Karpas-422 (cell line): ENCODE results near the gene TEAD4. TPM values are rescaled to one million over a fixed set of nuclear protein-coding genes. Genes with fewer than 3 reads are reported as not detected.

Source experiments
- DNase-seq: peaks from one replicate; pipeline ENCODE4 v3.0.0-alpha.2; 2015
- H2AFZ ChIP-seq: fragments of 200-600 bp; sonication (generic); 2 replicates; pipeline ENCODE4 v1.6.1; 2014; ENCODE audit warnings: antibody characterized with exemption, low read length, mixed read lengths
- H3K27ac ChIP-seq: fragments of 200-600 bp; sonication (generic); 2 replicates; pipeline ENCODE4 v1.5.1; 2014; ENCODE audit warnings: mild to moderate bottlenecking, low read length, moderate library complexity
- H3K27me3 ChIP-seq: fragments of 200-600 bp; sonication (generic); 2 replicates; pipeline ENCODE4 v1.6.1; 2014; ENCODE audit warnings: low read length, mixed read lengths
- H3K36me3 ChIP-seq: fragments of 200-600 bp; sonication (generic); 2 replicates; pipeline ENCODE4 v1.6.1; 2014; ENCODE audit warnings: low read length, mixed read lengths; ENCODE audit not compliant: insufficient read depth
- H3K4me1 ChIP-seq: fragments of 200-600 bp; sonication (generic); 2 replicates; pipeline ENCODE4 v1.6.1; 2014; ENCODE audit warnings: mild to moderate bottlenecking, low read length, mixed read lengths
- H3K4me2 ChIP-seq: fragments of 200-600 bp; sonication (generic); 2 replicates; pipeline ENCODE4 v1.6.1; 2014; ENCODE audit warnings: low read length, low read depth, mild to moderate bottlenecking; ENCODE audit not compliant: poor library complexity, severe bottlenecking
- H3K4me3 ChIP-seq: fragments of 200-600 bp; sonication (generic); 2 replicates; pipeline ENCODE4 v1.5.1; 2014; ENCODE audit warnings: mild to moderate bottlenecking, antibody characterized with exemption, low read length, mixed read lengths
- H3K79me2 ChIP-seq: fragments of 200-600 bp; sonication (generic); 2 replicates; pipeline ENCODE4 v1.6.1; 2014; ENCODE audit warnings: mild to moderate bottlenecking, low read length, mixed read lengths
- H3K9ac ChIP-seq: fragments of 200-600 bp; sonication (generic); 2 replicates; pipeline ENCODE4 v1.6.0; 2014; ENCODE audit warnings: low read length
- H3K9me2 ChIP-seq: fragments of 200-600 bp; sonication (generic), shearing (Covaris generic); replicated peaks from 2 replicates; pipeline ENCODE4 v1.6.0; 2014; ENCODE audit warnings: mild to moderate bottlenecking, low read length, moderate library complexity; ENCODE audit not compliant: insufficient read depth
- H3K9me3 ChIP-seq: fragments of 300-700, 200-600 bp; sonication (generic); 2 replicates; pipeline ENCODE4 v1.6.1; 2014; ENCODE audit warnings: low read length, mixed read lengths
- H4K20me1 ChIP-seq: fragments of 200-600 bp; sonication (generic); 2 replicates; pipeline ENCODE4 v1.6.1; 2014; ENCODE audit warnings: mild to moderate bottlenecking, antibody characterized with exemption, low read length, low read depth; ENCODE audit not compliant: insufficient read depth
- total RNA-seq: library from RNA; depleted of rRNA; stranded (reverse); fragments of >200 nt; shearing (Covaris generic); gene quantifications from 2 replicates; pipeline ENCODE4 v1.2.3, GENCODE V29; 2014; ENCODE audit warnings: low replicate concordance

TEAD4 gene
- total RNA-seq, 1 experiment from 2014 or later: not detected

DNA sequence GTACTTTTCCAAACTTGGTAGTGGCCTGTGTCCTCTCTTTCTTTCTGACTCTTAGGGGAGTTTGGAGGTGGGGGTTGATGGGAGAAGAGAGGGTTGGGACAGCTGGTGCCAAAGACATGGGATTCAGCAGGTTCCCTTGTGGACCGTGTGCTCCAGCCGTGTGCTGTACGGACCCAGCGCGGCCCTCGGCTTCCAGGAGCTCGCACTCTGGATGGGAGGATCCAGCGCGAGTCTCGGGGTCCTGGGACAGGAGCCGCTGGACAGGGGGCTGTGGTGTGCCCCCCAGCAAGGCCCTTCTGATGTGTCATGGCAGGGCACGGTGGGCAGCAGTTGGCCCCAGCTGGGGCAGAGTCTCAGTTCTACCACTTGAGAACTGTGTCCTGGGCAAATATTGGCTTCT, 73.0 kb downstream of the TEAD4 start:
- Histone ChIP-seq H3K27me3 (no peaks in the 10 kb centered on the region), H3K4me1 (peaks cover 28% of the 10 kb centered on the region), H3K4me3 (no peak overlapping the region), H3K9ac (no peak overlapping the region), H3K79me2 (no peaks in the 10 kb centered on the region), H3K27ac (no peak overlapping the region), H3K9me3 (no peaks in the 10 kb centered on the region), H3K36me3 (no peaks in the 10 kb centered on the region), H2AFZ (no peak overlapping the region), H3K4me2 (no peak overlapping the region), H3K9me2 (no peaks in the 10 kb centered on the region), H4K20me1 (no peaks in the 10 kb centered on the region)
- DNase-seq: no peak

DNA sequence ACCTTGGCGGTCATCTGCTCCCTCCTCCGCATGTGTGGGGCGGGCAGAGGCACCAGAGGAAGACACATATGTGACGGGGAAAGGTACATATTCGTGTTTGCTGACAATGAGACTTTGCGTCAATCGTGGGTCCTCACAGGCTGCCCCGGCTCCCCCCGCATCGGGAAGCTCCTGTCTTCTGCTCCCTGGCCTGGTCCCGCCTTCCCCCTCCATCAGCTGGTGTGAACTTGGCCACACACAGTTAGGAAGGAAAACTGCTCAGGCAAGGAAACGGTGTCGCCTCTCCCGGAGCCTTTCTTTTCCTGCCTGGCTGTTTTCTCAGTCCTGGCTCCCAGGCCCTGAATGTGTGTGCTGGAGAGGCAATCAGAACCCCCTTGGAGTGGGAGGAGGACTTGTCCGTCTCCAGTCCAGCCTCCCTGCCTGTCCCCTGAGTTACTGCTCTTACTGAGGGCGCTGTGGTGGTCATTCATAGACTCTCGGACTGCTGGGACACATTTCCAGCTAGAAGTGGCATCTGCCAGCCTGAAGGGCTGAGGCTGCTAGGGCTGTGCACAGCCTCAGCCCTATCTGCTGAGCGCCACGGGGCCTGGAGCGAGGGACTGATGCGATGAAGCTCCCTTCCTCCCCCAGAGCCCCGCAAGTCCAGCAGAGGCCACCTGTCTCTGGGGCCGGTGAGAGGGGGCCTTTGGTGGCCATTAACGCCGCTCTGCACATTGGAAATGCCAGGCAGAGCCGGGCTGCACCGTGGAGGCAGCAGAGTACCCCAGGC, 73.8 kb downstream of the TEAD4 start:
- Histone ChIP-seq H3K79me2 (no peaks in the 10 kb centered on the region), H4K20me1 (no peaks in the 10 kb centered on the region), H3K9me3 (no peaks in the 10 kb centered on the region), H3K9ac (no peak overlapping the region), H3K36me3 (no peaks in the 10 kb centered on the region), H2AFZ (no peak overlapping the region), H3K4me2 (no peak overlapping the region), H3K9me2 (no peaks in the 10 kb centered on the region), H3K27ac (no peak overlapping the region), H3K4me3 (no peak overlapping the region), H3K4me1 (peaks cover 35% of the 10 kb centered on the region), H3K27me3 (no peaks in the 10 kb centered on the region)
- DNase-seq: no peak

DNA sequence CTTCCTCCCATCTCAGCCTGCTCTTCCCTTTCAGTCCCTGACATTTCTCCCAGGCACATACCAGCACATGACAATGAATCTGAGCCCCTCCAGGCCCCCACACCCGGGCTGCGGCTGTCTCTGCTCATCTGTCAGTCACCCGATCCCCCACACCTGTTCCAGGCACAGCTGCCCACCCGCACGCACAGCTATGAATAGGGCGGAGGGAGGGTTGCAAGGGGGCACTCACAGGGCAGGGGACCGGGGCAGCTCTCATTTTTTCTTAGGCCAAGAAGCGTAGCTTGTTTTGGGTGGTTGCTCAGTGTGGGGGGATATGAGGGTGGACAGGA, 74.3 kb downstream of the TEAD4 start:
- Histone ChIP-seq H2AFZ (no peak overlapping the region), H3K79me2 (no peaks in the 10 kb centered on the region), H3K27me3 (no peaks in the 10 kb centered on the region), H3K4me1 (peaks cover 41% of the 10 kb centered on the region), H3K4me3 (no peak overlapping the region), H3K9me2 (no peaks in the 10 kb centered on the region), H3K4me2 (no peak overlapping the region), H4K20me1 (no peaks in the 10 kb centered on the region), H3K27ac (no peak overlapping the region), H3K9me3 (no peaks in the 10 kb centered on the region), H3K36me3 (no peaks in the 10 kb centered on the region), H3K9ac (no peak overlapping the region)
- no peak for DNase-seq

DNA sequence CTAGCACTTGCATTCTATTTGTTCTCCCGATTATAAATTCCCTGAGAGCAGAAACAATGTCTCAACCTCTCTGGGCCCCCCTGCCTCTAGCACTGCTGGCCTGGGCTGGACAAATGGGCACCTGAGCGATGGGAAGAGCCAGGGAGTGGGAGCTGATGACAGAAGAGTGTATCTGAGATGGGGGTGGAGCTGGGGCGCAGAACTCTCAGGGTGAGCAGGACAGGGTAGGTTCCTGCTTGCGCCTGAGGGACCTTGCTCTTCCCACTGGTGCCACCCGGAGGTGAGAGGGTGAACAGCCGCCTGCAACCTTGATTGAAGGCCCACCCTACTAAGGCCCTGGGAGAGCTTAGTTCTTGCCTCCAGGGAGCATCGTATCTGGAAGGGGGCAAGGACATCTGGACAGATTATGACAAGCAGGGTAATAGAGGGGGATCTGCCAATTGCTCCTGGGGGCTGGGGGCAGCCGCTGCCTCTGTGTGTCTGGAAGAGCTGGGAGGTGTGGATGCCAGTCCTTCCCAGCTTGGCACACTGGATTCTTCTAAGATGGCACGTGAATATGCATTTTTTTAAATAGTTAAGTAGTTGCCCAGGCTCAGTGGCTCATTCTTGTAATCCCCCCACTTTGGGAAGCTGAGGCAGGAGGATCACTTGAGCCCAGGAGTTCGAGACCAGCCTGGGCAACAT, 75.0 kb downstream of the TEAD4 start:
- Histone ChIP-seq H3K4me3 (no peak overlapping the region), H3K9ac (no peak overlapping the region), H3K4me2 (peak overlapping the region; percentile 28), H3K9me3 (no peaks in the 10 kb centered on the region), H4K20me1 (no peaks in the 10 kb centered on the region), H3K79me2 (no peaks in the 10 kb centered on the region), H3K27ac (no peak overlapping the region), H3K4me1 (peaks cover 48% of the 10 kb centered on the region), H2AFZ (no peak overlapping the region), H3K36me3 (no peaks in the 10 kb centered on the region), H3K27me3 (no peaks in the 10 kb centered on the region), H3K9me2 (no peaks in the 10 kb centered on the region)
- peak; percentile 91 for DNase-seq

DNA sequence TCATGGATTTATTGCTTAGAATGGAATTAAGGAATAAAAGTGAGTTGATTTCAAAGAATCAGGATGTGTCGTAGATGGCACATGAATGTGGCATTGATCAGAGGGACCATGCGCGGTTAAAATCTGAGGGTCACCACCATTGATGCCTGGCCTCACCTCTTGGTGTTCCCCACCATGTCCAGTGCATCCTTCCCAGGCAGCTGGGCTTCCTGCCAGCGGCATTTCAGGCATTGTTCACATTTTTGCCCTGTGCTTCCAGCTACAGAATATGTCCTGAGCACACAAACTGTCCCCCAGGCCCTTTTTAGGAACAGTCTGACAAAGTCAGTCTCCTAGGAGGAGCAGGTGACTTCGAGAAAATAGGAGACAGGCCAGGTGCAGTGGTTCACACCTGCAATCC, 76.0 kb downstream of the TEAD4 start:
- Histone ChIP-seq H4K20me1 (no peaks in the 10 kb centered on the region), H3K9me3 (no peaks in the 10 kb centered on the region), H3K4me3 (no peak overlapping the region), H2AFZ (no peak overlapping the region), H3K9me2 (no peaks in the 10 kb centered on the region), H3K79me2 (no peaks in the 10 kb centered on the region), H3K9ac (no peak overlapping the region), H3K27me3 (no peaks in the 10 kb centered on the region), H3K4me2 (no peak overlapping the region), H3K4me1 (peaks cover 58% of the 10 kb centered on the region), H3K27ac (no peak overlapping the region), H3K36me3 (no peaks in the 10 kb centered on the region)
- no peak for DNase-seq

DNA sequence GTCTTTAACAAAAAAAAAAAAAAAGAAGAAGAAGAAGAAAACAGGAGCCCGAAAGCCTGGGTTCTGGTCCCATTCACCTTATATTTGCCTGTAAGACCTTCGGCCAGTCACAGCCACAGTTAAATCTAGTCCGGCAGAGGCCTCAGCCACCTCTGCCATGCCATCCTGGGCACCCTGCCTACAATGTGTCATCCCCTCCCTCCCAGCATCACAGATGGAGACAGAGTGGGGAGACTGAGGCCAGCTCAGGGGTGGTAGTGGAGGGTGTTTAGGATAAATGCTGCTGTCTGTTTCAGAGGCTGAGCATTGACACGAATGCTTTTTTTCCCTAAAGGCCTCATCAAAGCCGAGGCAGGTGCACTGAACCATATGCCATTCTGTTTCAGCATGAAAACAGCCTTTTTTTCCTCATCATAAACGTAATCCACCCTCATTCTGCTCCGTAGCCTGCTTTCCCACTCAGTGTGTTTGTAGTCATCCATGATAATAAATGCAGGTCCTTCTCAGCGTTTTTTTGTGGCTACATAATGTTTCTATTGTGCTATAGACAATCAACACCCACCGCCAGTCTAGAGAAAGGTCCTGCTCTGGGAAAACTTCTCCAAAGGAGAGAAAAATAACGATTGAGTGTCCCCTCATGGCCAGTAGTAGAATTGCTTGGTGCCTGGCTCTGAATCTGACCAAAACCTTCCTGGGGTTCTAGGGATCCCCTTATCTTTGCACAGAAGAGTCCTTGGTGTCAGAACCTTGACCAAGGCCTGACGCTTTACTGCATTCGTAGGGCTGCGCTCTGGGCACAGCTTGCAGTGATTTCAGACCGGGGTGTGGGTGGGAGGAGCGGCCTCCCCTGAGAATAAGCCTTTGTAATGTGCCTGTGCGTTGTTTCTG, 76.9 kb downstream of the TEAD4 start:
- H2AFZ ChIP-seq: no peak overlapping the region
- H3K4me3 ChIP-seq: no peak overlapping the region
- H3K9ac ChIP-seq: peak overlapping the region; percentile 42; the same call in 1 of the 2 replicates
- H3K9me3 ChIP-seq: no peaks in the 10 kb centered on the region
- H3K4me1 ChIP-seq: peaks cover 66% of the 10 kb centered on the region
- H3K79me2 ChIP-seq: no peaks in the 10 kb centered on the region
- H3K9me2 ChIP-seq: no peaks in the 10 kb centered on the region
- H3K27ac ChIP-seq: no peak overlapping the region
- H3K36me3 ChIP-seq: no peaks in the 10 kb centered on the region
- H4K20me1 ChIP-seq: no peaks in the 10 kb centered on the region
- peak; percentile 52 for DNase-seq
- H3K4me2 ChIP-seq: peak overlapping the region; percentile 77
- H3K27me3 ChIP-seq: no peaks in the 10 kb centered on the region

DNA sequence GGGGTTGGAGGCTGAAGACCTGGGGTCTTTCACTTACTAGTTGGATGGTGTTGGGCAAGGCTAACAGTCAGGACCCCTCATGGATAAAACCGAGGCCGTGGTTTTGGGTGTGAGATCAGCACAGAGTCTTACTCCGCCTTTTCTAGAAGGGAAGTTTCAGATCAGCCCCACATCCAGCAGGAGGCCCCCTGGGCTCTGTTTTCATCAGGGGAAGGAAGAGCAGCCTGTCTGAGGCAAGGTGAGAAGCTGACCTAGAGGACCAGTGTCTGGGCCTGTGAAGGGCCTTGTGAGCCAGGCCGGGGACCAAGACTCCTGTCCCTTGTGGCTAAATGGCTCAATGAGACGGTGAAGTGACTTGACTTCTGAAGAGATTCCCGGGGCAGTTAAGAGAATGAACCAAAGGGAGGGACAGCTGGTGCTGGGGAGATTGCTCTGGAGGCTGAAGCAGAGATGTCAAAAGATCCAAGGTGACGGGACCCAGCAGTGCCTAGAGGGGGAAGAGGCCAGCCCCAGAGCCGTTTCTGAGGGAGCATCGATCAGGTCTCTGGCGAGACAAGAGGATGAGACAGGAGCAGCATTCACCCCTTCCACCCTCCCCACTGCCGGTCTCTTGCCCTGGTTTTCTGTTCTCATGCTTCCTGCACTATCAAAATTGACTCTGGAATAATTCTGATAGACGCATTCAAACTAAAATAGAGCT, 77.9 kb downstream of the TEAD4 start:
- Histone ChIP-seq H3K4me1 (peaks cover 76% of the 10 kb centered on the region), H3K36me3 (no peaks in the 10 kb centered on the region), H3K4me2 (peak overlapping the region; percentile 77), H3K9me2 (no peaks in the 10 kb centered on the region), H2AFZ (no peak overlapping the region), H3K79me2 (no peaks in the 10 kb centered on the region), H3K9me3 (no peaks in the 10 kb centered on the region), H3K4me3 (no peak overlapping the region), H3K9ac (peak overlapping the region; percentile 42), H3K27ac (no peak overlapping the region; the same call in 1 of the 2 replicates), H3K27me3 (no peaks in the 10 kb centered on the region), H4K20me1 (no peaks in the 10 kb centered on the region)
- DNase-seq: peak; percentile 69
